GM21390 (cell line): ENCODE data around the gene NPAS1.
"Not testable (repeated sequence)": the region's sequence is repeated elsewhere in the genome, so short reads cannot be mapped to it uniquely, and the experiment has no call there.

Experiments used
- ATAC-seq: cut with Tn5 transposase; IDR thresholded peaks from one replicate; pipeline ENCODE4 v1.9.1; 2021; ENCODE audit not compliant: unreplicated experiment

Gene NPAS1

DNA sequence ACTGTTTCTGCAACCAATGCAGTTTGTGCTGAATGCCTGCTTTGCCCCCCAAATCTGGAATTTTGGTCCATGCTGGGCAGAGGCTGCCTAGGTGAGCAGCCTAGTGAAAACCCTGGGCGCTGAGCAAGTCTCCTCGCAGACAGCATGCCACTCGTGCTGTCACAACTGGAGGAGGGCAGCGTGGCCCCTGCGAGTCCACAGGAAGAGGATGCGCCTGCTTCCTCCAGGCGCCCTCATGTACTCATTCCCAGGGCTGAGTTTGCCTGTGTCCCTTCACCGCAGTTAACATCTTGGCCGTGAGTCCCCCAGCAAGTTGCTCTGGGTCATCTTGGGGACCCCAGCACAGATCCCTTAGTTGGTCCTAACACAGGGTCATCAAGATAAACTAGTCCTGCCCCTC, 55.0 kb downstream of the NPAS1 start:
- ATAC-seq, result no peak

DNA sequence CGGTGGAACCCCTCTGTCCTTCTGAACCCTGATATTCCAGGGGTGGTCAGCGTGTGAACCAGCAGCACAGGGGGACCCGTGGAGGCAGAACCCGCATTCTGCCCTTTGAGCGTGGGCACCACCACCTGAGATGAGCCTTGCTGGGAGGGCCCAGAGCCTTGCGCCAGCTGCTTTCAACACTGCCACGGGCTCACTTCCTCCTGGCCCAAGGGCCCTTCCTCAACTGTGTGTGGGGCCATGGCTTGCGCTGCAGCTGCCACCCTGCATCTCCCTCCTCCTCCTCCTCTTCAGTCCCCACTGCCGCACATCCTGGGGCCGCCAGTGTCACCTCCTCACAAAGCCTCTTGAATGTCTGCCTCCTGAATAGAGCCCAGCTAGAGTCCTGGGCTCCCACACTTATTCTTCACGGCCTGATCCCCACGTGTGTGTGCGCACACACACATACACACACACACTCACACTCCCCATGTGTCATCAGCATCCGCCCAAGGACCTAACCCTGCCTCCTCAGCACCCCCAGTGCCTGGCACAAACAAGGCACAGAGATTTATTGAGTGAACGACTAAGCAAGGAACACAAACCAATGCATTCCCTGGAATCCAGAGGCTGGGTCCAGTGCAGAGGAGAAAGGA, 55.7 kb downstream of the NPAS1 start:
- no peak for ATAC-seq

DNA sequence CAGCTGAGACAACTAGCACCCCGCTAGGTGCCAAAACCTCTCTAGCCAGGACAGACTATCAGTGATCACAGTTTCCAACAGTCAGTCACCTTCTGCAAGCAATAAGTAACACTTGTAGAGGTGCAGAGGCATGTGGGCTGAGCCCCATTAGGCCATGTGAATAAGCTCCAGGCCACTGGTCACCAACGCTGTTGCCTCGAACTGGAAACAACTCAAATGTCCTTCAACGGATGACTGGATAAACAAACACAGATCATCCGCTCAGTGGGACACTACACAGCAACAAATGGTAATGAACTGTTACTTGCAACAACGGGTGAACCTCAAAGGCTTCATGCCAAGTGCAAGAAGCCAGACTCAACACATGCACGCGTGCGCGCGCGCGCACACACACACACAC, 56.3 kb downstream of the NPAS1 start:
- no peak for ATAC-seq

DNA sequence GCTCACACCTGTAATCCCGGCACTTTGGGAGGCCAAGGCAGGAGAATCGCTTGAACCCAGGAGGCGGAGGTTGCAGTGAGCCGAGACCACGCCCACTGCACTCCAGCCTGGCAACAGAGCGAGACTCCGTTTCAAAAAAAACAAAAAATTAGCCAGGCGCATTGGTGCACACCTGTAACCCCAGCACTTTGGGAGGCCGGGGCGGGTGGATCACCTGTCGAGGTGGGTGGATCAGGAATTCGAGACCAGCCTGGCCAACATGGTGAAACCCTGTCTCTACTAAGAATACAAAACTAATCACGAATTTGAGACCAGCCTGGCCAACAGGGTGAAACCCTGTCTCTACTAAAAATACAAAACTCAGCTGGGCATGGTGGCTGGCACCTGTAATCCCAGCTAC, 58.7 kb downstream of the NPAS1 start:
- ATAC-seq, result not testable (repeated sequence)

DNA sequence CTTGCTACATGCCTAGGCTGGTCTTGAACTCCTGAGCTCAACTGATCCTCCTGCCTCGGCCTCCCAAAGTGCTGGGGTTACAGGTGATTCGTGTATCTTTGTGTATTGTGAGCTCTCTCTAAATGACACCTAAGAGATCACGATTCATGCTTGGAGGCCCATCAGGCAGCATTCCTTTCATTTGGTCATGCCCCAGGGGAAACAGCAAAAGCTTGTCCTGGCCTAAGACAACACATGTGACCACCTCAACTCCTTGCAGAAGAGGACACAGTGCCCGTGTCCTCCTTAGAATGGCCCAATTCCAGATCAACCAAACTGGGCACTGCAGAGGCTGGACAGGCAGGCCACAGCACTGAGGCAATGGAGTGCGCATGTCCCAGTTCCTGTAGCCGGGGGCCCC, 61.5 kb downstream of the NPAS1 start:
- no peak for ATAC-seq

DNA sequence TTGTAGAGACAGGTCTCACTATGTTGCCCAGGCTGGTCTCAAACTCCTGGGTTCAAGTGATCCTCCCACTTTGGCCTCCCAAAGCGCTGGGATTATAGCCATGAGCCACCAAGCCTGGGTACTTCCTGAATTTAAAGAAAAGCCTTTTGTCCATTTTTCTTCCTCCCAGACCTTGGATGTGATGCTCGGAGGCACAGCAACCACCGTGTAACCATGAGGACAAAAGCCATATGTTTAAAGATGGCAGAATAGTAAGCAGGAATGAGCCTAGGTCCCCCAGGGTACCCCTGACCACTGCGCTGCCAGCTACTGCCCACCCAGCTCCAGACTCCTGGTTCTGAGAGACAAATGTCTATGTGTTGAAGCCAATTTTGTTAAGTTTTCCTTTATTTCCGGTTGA, 62.9 kb downstream of the NPAS1 start:
- no peak for ATAC-seq

DNA sequence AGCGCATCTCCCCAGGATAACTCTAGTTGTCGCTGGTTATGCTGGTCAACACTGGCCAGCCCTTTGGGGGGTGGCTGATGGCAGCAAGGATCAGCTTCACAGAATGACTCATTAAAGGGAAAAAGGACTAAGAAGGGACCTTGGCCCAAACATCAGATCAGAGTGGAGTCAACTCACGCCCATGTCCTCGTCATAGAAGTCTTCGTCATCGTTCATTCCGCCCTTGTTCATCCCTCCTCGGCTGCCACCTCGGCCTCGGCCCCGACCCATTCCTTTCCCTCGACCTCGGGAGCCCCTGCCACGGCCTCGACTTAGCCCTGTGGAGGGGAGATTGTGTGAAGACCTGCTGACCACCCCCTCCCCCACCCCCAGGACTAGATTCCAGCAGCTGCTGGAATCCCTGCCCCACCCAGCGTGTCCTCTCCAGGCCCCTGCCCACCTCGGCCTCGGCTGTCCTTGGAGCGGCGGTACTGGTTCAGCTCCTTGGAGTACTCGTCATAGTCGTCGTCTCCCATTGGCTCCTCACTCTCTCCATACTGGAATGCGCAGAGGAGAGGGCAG, 65.3 kb downstream of the NPAS1 start:
- no peak for ATAC-seq

DNA sequence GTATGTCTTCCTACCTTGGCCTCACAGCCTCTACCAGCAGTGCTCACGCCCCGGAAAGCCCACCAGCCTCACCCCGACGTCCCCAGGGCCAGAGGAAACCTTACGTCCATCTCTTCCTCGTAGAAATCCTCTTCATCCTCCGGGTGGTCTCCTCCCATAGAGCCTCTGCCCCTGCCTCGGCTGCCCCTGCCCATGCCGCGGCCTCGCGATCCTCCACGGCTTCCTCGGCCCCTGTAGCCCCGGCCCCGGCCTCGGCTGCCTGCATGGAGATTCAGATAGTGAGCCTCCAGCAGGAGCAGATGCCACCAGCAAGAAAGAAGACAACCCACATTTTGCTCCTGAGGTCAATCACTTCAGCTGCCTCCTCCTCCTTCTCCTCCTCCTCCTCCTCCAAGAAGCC, 66.6 kb downstream of the NPAS1 start:
- no peak for ATAC-seq

DNA sequence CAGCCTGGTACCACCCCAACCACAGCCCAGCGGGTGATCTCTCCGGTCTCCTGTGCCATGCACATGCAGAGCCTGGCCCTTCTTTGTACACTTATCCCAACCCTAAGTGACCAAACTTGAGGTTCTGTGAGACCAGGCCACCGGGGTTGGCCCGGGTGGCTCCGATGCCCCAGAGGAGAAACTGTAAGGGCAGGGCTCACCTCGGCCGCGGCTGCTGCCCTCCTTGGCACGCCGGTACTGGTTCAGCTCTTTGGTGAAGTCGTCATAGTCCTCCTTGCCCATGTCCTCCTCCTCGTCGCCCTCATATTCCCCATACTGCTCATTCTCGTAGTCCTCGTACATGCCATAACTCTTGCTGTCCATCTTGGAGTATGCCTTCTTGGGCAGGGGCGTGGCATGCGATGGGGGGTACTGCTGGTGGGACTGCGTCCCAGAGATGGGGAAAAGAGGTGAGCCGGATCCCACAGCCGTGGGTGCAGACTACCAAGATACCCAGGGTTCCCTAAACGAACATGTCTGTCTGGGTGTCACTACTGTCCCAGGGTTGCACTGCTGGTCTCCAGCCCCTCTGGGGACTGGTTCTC, 70.2 kb downstream of the NPAS1 start:
- ATAC-seq, result no peak

DNA sequence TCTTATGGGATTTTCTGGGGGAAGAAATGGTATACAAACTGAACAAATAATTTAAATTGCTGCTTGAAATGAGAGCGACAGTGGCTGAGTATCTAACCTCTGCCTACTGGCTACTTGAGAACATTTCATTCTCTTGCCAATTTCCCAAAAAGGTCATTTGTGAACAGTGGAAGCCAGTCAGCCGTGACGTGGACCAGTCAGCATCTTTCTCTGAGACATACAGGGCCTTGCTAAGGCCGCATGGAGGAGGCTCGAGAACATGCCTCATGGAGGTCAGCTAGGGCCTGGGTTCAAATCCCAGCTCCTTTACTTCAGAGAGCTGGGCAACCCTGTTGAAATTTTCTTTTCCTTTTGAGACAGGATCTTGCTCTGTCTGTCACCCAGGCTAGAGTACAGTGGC, 73.6 kb downstream of the NPAS1 start:
- no peak for ATAC-seq

DNA sequence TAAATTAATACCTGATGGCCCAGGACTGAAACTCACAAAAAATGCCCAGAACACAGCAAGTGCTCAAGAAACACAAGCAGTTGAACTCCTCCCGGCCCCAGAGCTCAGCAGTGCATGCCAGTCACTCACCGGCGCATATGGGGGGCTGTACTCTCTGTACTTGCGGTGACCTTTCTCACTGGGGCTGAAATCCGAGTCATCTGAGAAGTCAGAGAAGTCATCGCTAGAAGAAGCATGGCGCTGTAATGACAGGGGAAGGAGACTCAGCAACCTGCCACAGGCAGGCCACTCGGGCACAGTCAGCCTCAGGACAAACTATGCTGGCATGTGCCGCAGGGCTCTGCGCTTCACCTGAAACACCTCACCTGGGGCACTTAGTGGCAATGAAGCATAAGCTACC, 74.2 kb downstream of the NPAS1 start:
- no peak for ATAC-seq

DNA sequence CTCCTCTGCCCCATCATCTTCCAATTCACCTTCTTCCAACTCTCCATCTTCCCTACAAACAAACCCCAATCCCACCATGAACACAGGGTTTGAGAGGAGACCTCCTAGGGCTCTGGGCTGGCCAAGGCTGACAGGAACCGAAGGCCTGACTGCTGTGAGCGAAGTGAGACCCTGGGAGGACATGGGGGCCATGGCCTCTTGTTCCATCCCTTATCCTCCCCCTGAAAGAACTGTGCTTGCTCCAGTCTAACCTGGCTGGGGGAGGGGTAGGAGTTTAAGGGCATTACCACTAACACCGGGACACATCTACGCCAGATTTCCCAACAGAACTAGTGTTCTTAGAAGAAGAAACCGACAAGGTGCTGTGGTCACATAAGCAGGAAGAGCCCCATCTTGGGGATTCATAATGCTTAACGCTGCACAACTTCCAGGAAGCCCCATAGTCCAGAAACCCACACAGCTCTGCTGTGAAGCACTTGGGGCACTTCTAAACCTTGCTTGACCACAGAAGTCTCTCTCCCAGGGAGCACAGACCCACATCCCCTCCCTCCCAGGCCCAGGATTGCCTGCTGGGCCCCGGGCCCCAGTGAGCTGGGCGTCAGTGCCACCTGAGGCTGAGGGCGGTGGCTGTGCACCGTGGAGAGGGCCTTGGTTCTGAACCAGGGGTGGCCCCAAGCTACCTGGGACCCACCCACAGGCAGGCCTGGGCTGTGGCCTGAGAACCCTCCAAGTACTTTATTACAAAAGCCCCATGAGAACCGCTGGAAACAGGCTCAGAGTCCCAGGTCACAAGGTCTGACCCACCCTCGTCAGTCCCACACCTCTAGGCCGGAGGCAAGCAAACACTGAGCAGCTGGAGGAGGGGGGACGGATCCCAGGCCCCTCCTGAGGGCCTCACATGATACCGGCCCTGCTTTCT, 75.2 kb downstream of the NPAS1 start:
- no peak for ATAC-seq
